GM21576 (cell line): Measurements from ENCODE around the gene CDON.
"Not testable (repeated sequence)": the region's sequence is repeated elsewhere in the genome, so short reads cannot be mapped to it uniquely, and the experiment has no call there.

ENCODE experiments used
- ATAC-seq: cut with Tn5 transposase; IDR thresholded peaks from one replicate; pipeline ENCODE4 v1.9.1; 2021; ENCODE audit warnings: mild to moderate bottlenecking, moderate library complexity; ENCODE audit not compliant: unreplicated experiment

CDON gene

DNA sequence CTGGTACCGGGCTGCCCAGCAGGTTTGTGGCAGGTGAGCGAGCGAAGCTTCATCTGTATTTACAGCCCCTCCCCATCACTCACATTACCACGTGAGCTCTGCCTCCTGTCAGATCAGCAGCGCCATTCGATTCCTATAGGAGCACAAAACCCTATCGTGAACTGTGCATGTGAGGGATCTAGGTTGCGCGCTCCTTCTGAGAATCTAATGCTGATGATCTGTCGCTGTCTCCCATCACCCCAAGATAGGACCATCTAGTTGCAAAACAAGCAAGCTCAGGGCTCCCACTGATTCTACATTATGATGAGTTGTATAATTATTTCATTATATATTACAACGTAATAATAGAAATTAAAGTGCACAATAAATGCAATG, 132.6 kb downstream of the CDON start:
- ATAC-seq = no peak

DNA sequence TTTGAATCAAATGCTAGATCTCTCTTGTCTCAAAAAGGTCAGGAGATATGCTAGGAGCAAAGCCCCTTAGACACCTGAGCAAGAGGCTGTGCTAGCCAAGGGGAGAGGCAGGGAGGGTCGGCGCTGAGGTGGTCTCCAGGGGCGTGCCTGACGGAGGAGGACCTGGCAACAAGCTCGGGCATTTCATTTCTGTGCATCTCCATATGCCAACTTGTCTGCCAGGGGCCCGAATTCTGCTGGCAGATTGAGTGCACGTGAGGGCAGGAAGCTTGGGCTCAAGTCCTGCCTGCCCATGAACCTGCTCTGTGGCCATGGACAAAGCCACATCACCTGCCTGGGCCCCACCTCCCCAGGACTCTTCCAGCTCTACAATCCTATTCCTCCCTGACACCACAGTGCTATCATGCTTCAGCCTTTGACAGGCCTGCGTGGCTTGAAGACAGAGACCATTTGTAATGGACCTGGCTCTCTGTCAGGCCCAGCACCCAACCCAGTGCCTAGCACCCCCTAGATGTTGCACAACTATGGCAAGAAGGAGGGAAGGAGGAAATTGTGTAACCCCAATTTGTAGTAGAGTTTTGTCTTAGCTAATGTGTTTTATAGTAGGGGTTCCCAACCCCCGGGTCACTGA, 133.1 kb downstream of the CDON start:
- ATAC-seq = no peak

DNA sequence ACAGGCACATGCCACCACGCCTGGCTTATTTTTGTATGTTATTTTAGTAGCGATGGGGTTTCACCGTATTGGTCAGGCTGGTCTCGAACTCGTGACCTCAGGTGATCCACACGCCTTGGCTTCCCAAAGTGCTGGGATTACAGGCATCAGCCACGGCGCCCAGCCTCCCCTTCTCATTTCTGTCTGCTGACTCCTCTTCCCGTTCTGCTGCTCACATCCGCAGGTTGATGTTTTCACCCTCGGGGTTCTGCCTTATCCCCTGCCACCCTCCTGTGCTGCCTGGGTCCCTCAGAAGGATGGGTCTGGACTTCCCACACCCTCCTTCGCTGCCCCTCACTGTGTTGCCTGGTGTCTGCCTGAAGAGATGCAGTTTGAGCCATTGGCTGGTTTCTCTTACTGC, 136.0 kb downstream of the CDON start:
- ATAC-seq = no peak

DNA sequence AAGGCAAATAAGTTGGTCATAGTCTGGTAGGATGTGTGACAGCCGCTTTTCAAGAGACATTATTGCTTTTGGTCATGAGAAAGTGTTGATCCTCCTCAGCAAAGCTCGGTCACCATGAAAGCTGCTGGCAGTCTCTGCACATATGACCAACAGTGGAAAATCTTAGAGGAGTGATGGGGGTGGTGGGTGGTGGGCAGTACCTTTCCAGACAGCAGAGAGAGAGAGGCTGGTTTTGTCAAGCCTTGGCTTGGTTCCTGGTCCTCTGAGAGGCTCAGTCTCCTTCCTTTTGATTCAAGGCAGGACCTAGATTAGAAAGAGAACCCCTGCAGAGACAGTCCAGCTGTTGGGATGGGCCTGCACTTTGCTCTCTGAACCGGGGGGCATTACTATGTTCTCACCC, 136.9 kb downstream of the CDON start:
- no peak for ATAC-seq

DNA sequence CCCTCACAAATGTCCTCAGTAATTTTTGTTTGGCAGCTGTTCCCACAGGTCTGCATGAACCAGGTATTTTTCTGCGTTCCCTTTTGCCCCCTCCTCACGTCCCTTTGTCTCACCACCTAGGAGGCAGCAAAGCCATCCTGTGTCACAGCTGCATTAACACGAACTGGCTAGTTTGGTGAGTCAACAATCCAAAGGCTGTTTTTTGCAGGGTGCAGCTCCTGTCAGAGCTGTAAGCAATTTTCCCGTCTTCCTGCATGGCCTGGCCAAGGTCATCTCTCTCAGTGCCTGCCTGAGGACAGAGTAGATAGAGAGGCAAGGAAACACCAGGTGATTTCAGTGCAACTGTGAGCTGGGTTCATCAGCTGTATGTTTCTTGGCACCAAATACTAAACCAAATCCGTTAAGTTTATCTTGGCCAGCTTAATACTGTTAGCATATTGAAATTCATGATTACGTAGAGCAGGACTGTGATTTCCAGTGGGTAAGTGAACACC, 137.4 kb downstream of the CDON start:
- ATAC-seq = no peak

DNA sequence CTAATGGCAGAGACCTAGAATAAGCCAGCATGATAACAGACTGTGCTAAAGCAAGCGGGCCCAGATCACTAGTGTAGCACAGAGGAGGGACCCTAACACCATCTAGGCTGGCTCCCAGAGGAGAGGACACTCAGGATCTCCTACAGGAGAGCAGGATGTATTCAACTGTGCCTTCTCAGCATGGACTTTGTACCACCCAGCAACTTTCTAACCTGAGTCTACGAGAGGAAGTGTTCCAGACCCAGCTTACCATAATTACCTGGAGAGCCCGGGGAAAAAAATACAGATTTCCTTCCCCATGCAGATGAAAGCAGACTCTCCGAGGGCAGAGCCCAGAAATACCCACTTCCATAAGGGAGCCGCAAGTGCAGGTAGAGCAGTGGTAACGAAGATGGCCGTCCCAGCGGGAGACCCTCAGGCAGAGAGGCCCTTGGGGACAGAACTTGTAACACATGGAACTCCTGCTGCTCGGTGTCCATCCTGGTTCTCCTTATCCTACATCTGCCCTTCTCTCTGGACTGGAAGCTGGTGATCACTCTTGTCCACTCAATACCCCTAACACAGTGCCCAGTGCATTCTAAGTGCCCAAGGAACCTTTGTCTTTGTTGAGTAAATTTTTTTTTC, 138.2 kb downstream of the CDON start:
- ATAC-seq = no peak

DNA sequence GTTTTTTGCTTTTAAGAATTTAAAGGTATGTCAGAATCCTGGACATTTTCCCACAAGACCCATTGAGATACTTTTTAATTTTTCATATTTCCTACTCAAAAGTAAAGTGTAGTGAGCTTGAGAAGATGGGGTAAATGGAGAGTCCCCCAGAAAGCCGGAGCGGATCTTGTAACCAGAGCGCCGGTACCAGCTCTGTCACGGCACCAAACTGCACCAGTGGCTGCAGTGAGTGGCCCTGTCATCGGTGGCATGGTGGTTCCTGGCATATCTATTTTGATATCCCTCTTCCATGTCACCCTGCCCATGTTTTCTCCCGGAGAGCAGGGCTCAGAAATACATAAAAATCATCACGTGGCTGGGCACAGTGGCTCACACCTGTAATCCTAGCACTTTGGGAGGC, 139.0 kb downstream of the CDON start:
- ATAC-seq = no peak

DNA sequence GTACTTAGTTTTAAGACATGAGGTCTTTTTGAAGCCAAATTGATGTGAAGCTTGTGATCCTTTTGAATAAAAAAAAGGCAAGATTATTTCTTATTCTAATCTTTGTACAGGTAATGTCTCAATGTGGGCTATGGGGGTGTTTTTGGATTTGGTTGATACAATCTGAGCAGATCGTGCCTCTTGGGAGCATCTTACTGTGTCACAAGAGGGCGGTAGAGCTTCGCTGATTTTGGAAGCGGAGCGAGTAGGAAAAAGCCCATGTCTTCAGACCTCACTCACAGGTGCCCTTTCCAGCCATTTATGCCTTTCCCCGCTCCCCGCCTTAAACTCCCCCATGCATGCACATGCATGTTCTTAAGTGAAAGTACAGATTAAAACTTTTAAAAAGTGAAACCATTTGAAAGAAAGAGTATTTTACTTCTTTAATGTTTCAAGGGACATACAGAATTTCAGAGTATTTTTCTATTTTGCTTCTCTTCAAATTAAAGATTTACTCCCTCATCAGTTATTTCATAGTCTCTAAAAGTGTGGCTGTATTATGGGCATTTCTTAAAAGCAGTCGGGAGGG, 139.6 kb downstream of the CDON start:
- ATAC-seq = no peak

DNA sequence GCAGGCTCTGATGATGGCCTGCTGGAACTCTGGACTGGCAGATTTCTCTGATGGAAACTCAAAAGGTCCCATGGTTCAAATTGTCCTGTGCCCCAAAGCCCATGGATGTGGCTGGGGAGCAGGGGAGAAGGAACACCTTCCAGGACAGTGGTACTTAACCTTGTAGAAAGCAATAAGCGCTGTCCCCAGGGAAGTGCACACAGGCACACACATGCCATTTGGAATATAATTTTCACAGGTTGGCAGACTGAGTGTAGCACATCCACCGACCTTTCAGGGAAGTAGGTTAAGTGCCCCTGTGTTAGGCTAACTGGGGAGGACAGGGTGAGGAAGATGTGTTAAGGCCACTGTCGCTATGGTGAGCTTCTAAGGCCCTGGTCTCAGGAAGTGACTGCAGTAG, 140.5 kb downstream of the CDON start:
- no peak for ATAC-seq

DNA sequence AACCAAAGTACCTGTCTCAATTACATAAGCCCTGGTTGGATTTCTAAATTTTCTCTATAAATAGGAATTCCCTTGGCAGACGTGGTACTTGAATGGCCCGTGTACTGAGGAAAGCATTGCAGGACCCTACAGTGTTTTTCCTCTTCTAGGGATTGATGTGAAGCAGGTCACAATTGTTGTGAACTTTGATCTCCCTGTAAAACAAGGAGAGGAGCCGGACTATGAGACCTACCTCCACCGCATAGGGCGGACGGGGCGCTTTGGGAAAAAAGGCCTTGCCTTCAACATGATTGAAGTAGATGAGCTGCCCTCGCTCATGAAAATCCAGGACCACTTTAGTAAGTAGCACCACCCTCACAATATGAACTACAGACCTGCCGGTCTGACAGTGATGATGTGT, 141.6 kb downstream of the CDON start:
- no peak for ATAC-seq

DNA sequence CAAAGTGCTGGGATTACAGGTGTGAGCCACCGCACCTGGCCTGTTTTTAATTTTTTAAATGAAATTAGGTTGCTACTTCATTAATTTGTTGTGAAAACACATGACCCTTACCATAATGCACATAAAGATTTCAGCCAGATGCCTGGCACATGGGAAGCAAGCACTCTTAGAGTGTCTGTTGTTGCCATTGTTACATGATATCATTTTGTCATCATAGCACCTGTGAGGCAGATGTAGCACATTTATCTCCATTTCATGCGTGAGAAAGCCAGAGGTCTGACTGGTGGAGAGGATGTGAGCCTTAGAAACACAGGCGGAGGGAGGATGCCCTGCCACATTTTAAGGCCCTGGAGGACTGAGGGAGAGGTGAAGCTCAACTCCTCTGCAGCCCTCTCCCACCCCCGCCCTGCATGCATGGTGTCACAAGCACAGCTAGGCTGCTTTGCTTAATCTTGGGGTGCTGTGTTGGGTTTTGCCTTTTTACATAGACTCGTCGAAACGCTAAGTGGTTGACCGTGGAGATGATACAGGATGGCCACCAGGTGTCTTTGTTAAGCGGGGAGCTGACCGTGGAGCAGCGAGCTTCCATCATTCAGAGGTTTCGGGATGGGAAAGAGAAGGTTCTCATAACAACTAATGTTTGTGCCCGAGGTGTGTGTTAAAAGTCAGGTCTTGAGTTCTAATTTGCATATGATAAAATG, 144.4 kb downstream of the CDON start:
- no peak for ATAC-seq

DNA sequence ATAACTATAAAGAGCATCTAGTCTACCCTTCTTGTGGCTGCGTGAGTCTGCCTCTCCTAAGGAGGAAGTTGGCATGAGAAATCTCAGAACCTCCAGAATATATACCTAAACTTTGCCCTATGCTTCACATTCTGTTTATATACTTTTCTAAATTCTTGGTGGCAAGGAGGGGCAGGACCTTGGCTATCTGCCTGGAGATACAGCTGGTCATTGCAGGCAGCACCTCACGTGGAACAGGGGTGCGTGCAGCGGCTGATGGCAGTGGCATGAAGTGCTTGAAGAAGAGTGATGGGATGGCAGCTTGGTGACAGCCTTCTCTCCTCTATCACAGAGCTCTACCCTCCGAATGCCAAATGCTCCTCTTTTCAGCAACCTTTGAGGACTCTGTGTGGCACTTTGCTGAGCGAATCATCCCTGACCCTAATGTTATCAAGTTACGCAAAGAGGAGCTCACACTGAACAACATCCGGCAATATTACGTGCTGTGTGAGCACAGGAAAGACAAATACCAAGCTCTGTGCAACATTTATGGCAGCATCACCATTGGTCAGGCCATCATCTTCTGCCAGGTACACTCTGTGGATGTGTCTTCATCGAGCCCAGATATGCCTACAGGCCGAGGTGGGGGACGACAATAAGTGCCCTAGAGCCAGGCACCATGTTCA, 145.9 kb downstream of the CDON start:
- no peak for ATAC-seq

DNA sequence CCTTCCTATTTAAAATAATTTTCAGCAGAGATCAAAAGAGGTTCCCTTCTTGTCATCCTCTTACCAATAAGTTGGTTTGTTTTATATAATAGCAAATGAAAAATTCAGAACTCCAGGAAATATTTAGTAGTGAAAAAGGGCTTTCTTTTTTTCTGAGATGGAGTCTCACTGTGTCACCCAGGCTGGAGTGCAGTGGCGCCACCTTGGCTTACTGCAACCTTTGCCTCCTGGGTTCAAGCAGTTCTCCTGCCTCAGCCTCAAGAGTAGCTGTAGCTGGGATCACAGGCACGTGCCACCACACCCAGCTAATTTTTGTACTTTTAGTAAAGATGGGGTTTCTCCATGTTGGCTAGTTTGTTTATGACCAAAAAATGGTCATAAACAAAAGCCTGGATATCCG, 148.1 kb downstream of the CDON start:
- not testable (repeated sequence) for ATAC-seq

DNA sequence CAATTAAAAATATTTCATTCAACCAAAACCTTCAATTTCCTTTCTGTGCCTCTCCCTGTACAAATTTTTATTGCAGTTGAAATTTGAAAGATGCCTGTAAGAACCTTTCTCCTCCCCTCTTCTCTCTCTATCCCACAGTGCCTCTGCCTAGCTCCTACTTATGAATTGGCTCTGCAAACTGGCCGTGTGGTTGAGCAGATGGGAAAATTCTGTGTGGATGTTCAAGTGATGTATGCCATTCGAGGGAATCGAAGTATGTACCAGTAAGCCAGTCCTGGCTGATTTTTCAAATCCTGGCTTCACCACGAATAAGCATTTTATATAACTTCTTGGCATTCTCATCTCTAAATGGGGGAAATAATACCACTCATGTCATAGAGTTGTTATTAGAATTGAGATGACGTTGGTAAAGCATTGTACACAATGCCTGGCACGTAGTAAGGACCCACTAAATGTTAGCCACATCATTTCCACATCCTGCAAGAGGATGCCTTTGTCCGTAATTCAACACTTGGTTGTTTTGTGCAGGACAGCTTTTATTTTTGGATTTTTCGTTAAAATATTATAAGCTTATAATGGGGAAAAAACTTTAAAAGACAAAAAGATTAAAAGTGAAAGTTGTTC, 152.3 kb downstream of the CDON start:
- no peak for ATAC-seq
